Measurements from ENCODE around the gene CYYR1. TPM values are rescaled to one million over a fixed set of nuclear protein-coding genes. Genes with fewer than 3 reads are reported as not detected.

Gene CYYR1
- total and polyA plus RNA-seq, 2 experiments from 2014 or later: 0.19 TPM; not detected in 1

DNA sequence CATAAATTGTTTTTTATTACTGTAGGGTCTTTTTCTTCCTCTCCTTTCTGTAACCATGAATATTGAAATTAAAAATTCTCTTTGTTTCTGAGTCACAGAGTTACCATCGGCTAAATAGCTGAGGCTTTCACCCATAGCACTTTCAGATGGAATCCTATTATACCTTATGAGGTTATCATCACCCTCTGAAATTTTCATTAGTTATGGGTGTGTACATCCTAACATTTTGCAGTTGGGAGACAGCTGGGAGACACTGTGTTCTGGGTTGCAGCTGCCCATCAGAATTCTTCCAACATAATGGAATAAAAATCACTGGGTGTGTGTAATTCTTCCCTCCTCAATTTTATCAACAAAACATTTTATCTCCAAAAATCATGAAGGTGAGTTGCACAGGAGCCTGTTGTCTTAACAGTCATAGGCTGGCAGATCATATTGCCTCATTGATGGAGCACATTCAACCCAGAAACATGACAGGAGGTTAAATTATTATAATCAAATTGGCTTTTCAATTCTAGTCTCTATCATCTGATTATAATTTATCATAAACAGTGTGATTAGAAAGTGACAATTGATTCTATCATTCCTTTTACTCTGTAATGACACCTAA, 17.4 kb downstream of the CYYR1 start:
- WGBS, 2 experiments (ENCODE audit: low coverage in 1 of 2, low lambda C conversion rate in 2 of 2, missing lambda C conversion rate in 2 of 2): 30 to 44% methylated on average over 1 of the region's 1 CpG

DNA sequence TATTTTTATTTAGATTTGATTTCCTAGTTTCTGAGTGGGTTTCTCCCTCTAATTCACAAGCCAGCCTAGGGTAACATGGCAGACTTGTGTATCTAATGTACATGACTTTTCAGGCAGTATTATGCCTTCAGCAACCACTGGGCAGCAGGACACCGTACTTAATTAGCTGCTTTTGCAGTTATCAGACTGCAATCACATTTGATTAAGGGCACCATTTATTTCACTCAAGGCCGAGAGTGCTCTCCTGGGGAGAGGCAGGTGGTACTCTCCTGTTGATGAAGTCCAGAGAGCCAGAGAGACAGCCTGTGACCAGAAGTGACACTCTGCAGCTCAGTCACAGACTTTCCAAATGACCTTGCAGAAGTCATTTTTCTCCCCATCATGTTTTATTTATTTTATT, 18.7 kb downstream of the CYYR1 start:
- no peak overlapping the region for H3K27ac ChIP-seq
- no peaks in the 10 kb centered on the region for H3K36me3 ChIP-seq (ENCODE audit: low read depth)

More for the DNA sequence above, 17.4 kb downstream of the CYYR1 start:
- no peak overlapping the region for H3K9ac ChIP-seq
- no peaks in the 10 kb centered on the region for H3K36me3 ChIP-seq (ENCODE audit: low read depth)
- no peak overlapping the region for H2AFZ ChIP-seq
- H3K79me2 ChIP-seq (ENCODE audit: insufficient read depth): no peaks in the 10 kb centered on the region
- DNase-seq: no peak
- 0 out of 2 replicates have a peak, but pooled peaks cover 5% of the 10 kb centered on the region for H3K27me3 ChIP-seq (replicated peaks; ENCODE audit: insufficient read depth)
- no peak overlapping the region for H3K27ac ChIP-seq
- in situ Hi-C loops (cut with MboI): no loop called here
- no peaks in the 10 kb centered on the region for H3K4me1 ChIP-seq (ENCODE audit: insufficient read depth)
- no peak overlapping the region for H3K4me2 ChIP-seq (ENCODE audit: unreplicated experiment)
- no peaks in the 10 kb centered on the region for H4K20me1 ChIP-seq (ENCODE audit: insufficient read depth)
- TF ChIP-seq EZH2phosphoT487 (IDR thresholded peaks at IDR 0.05; ENCODE audit: insufficient read depth, low read depth) (no peak), EZH2 (IDR thresholded peaks at IDR 0.05; ENCODE audit: insufficient read depth, poor library complexity, severe bottlenecking) (no peak)
- no peak overlapping the region for H3K4me3 ChIP-seq
- H3K9me2 ChIP-seq (ENCODE audit: insufficient read depth): no peaks in the 10 kb centered on the region
- no peaks in the 10 kb centered on the region for H3F3A ChIP-seq (ENCODE audit: insufficient read depth)
- H3K9me3 ChIP-seq (ENCODE audit: low read depth): no peaks in the 10 kb centered on the region

DNA sequence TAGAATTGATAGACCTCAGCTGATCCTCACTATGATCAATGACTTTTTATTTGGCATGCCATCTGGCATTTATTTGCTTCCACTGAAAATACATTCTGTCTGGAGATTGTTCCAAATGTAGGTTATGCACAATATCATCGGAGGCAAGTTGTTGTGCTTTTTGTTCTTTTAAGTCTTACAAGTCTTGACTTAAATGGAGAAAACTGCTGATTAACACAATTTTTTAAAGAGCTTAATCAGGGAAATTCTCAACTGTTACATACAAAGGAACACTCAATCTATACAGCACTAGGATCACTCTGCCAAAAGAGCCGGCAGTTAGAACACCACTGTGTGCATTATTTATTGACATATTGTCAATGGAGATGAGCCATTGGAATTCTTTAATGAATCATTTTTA, 19.2 kb downstream of the CYYR1 start:
- H3K27ac ChIP-seq: no peak overlapping the region
- 61 to 63% methylated on average over 2 of the region's 2 CpGs for WGBS, 2 experiments (ENCODE audit: low coverage in 1 of 2, low lambda C conversion rate in 2 of 2, missing lambda C conversion rate in 2 of 2)

More for the DNA sequence above, 18.7 kb downstream of the CYYR1 start:
- no peaks in the 10 kb centered on the region for H3K4me1 ChIP-seq (ENCODE audit: insufficient read depth)
- H3K9me2 ChIP-seq (ENCODE audit: insufficient read depth): no peaks in the 10 kb centered on the region
- H3K9me3 ChIP-seq (ENCODE audit: low read depth): no peaks in the 10 kb centered on the region
- H2AFZ ChIP-seq: no peak overlapping the region
- DNase-seq: no peak
- no peaks in the 10 kb centered on the region for H3F3A ChIP-seq (ENCODE audit: insufficient read depth)
- no peaks in the 10 kb centered on the region for H3K79me2 ChIP-seq (ENCODE audit: insufficient read depth)
- H3K4me3 ChIP-seq: no peak overlapping the region
- no peak overlapping the region for H3K4me2 ChIP-seq (ENCODE audit: unreplicated experiment)
- H3K9ac ChIP-seq: no peak overlapping the region
- WGBS, 2 experiments (ENCODE audit: low coverage in 1 of 2, low lambda C conversion rate in 2 of 2, missing lambda C conversion rate in 2 of 2): 44 to 51% methylated on average over 2 of the region's 2 CpGs
- in situ Hi-C loops (cut with MboI): no loop called here
- TF ChIP-seq EZH2phosphoT487 (IDR thresholded peaks at IDR 0.05; ENCODE audit: insufficient read depth, low read depth) (no peak), EZH2 (IDR thresholded peaks at IDR 0.05; ENCODE audit: insufficient read depth, poor library complexity, severe bottlenecking) (no peak)
- 0 out of 2 replicates have a peak, but pooled peaks cover 8% of the 10 kb centered on the region for H3K27me3 ChIP-seq (replicated peaks; ENCODE audit: insufficient read depth)
- H4K20me1 ChIP-seq (ENCODE audit: insufficient read depth): no peaks in the 10 kb centered on the region

DNA sequence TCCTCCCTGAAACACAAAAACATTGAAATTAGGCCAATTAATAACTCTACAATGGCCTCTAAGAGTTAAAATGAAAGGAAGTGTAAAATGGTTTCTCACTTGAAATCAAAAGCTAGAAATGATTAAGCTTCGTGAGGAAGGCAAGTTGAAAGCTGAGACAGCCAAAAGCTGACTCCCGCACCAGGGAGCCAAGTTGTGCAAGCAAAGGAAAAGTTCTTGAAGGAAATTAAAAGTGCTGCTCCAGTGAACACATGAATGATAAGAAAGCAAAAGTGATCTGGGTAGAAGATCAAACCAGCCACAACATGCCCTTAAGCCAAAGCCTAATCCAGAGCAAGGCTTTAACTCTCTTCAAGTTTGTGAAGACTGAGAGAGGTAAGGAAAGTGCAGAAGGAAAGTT, 22.8 kb downstream of the CYYR1 start:
- no peaks in the 10 kb centered on the region for H3K36me3 ChIP-seq (ENCODE audit: low read depth)

More for the DNA sequence above, 19.2 kb downstream of the CYYR1 start:
- Histone ChIP-seq H4K20me1 (ENCODE audit: insufficient read depth) (no peaks in the 10 kb centered on the region), H3K9me2 (ENCODE audit: insufficient read depth) (no peaks in the 10 kb centered on the region), H3K4me2 (ENCODE audit: unreplicated experiment) (no peak overlapping the region), H3K9me3 (ENCODE audit: low read depth) (no peaks in the 10 kb centered on the region), H3K27me3 (replicated peaks; ENCODE audit: insufficient read depth) (0 out of 2 replicates have a peak, but pooled peaks cover 8% of the 10 kb centered on the region), H2AFZ (no peak overlapping the region), H3K9ac (no peak overlapping the region), H3K4me3 (no peak overlapping the region), H3K36me3 (ENCODE audit: low read depth) (no peaks in the 10 kb centered on the region), H3K79me2 (ENCODE audit: insufficient read depth) (no peaks in the 10 kb centered on the region), H3K4me1 (ENCODE audit: insufficient read depth) (no peaks in the 10 kb centered on the region), H3F3A (ENCODE audit: insufficient read depth) (no peaks in the 10 kb centered on the region)
- DNase-seq: no peak
- in situ Hi-C loops (cut with MboI): no loop called here
- TF ChIP-seq EZH2 (IDR thresholded peaks at IDR 0.05; ENCODE audit: insufficient read depth, poor library complexity, severe bottlenecking) (no peak), EZH2phosphoT487 (IDR thresholded peaks at IDR 0.05; ENCODE audit: insufficient read depth, low read depth) (no peak)

More for the DNA sequence above, 22.8 kb downstream of the CYYR1 start:
- no peaks in the 10 kb centered on the region for H3K4me1 ChIP-seq (ENCODE audit: insufficient read depth)
- H2AFZ ChIP-seq: no peak overlapping the region
- no peak overlapping the region for H3K27ac ChIP-seq
- no peaks in the 10 kb centered on the region for H4K20me1 ChIP-seq (ENCODE audit: insufficient read depth)
- DNase-seq: peak; percentile 4
- 22 to 24% methylated on average over 2 of the region's 2 CpGs for WGBS, 2 experiments (ENCODE audit: low coverage in 1 of 2, low lambda C conversion rate in 2 of 2, missing lambda C conversion rate in 2 of 2)
- no peaks in the 10 kb centered on the region for H3K79me2 ChIP-seq (ENCODE audit: insufficient read depth)
- no peak overlapping the region for H3K4me3 ChIP-seq
- no peak overlapping the region for H3K9ac ChIP-seq
- H3F3A ChIP-seq (ENCODE audit: insufficient read depth): no peaks in the 10 kb centered on the region
- no peaks in the 10 kb centered on the region for H3K9me3 ChIP-seq (ENCODE audit: low read depth)
- H3K9me2 ChIP-seq (ENCODE audit: insufficient read depth): no peaks in the 10 kb centered on the region
- H3K27me3 ChIP-seq (replicated peaks; ENCODE audit: insufficient read depth): 0 out of 2 replicates have a peak, but pooled peaks cover 3% of the 10 kb centered on the region
- in situ Hi-C loops (cut with MboI): no loop called here
- no peak overlapping the region for H3K4me2 ChIP-seq (ENCODE audit: unreplicated experiment)
- TF ChIP-seq EZH2phosphoT487 (IDR thresholded peaks at IDR 0.05; ENCODE audit: insufficient read depth, low read depth) (no peak), EZH2 (IDR thresholded peaks at IDR 0.05; ENCODE audit: insufficient read depth, poor library complexity, severe bottlenecking) (no peak)
